ENCODE data around the gene MOK.

Gene MOK

DNA sequence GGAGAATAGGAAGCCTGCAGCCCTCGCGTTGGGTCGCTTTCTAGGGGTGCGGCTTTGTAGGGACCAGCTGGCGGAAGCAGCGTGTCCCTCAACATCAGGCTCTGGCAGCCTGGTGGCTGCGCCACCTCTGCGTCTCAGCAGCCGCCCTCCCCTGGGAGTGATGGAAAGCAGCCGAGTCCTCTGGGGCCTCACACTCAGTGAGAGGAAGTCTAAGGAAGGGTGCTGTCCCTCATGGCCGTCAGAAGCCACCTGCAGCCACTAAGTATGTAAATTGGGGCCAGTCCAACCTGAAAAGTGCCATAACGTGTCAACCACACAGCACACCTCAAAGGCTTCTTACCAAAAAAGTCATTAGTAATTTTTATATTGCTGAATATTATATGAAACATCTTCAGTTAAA is 84.9 kb downstream of the MOK start:
- no peak for DNase-seq

DNA sequence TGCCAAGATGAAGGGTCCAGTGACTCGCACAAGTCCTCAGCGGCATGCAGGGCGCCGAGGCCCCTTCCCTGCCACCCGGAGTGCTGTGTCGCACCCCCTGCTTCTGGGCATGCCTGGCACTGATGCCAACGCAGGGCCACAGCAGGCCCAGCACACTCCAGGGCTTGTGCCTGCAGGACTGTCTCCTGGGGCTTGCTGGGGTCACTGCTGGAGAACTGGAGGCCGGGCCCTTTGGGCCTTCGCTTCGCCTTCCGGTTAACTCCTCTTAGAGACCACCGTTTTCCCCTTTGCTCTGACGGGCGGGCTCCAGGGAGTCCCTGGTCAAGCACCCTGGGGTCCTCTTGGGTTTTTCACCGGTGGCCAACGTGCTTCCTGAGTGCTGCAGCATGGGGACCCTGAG is 85.6 kb downstream of the MOK start:
- DNase-seq: no peak

DNA sequence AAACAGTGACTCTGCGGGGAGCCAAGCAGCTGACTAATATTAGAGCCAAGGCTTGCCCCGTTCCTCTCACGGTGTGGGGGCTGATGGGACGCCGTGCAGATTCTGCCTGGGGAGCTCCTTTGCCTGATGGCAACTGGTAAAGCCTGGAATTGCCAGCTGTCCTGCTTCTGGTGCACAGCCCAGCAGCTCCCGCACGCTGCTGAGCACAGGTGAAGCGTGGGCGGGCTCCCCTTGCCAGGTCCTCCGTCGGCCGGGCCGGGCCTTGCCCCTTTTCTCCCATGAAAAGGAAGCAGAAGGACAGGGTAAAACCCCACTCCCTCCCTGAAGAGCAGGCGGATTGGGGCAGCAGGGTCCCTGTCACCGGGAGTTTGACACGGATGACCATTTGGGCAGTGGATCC is 86.3 kb downstream of the MOK start:
- peak in 1 of 2 donors; percentile 41 for DNase-seq

DNA sequence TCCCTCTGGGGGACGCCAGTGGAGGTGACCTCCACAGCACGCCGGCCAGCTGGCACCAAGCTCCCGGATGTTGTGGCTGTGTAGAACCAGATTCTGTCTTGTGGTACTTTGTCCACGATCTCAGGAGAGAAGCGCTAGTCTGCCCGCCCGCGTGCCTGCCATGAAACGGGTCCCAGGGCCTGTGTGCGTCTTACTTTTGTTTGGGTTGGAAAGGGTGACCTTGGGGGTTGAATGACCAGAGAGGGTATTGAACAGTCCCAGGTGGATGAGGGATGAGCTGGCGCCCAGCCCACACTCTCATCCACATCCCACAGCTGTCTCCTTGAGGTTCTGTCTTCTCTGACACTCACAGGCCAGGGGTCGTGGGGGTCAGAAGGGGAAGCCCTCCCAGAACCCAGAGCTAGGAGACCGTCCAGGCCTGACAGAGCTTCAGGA is 87.0 kb downstream of the MOK start:
- no peak for DNase-seq

DNA sequence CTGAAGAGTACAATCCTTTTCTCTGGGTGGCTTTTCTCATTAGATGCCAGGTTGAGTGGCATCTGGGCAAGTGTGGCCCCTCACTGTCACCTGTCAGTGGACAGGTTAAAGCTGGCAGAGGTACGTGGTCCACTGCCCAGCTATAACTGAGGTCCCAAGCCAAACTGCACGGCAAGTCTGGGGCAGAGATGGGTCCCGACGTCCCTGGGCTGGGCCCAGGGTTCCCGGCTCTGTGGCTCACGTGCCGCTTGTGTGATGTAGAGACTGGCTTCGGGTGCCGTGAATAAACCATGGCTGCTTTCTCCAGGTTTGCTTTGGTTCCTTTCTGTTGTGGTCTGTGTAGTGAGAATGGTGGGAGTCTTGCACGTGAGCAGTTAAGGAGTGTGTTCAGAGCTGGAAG is 87.6 kb downstream of the MOK start:
- no peak for DNase-seq

DNA sequence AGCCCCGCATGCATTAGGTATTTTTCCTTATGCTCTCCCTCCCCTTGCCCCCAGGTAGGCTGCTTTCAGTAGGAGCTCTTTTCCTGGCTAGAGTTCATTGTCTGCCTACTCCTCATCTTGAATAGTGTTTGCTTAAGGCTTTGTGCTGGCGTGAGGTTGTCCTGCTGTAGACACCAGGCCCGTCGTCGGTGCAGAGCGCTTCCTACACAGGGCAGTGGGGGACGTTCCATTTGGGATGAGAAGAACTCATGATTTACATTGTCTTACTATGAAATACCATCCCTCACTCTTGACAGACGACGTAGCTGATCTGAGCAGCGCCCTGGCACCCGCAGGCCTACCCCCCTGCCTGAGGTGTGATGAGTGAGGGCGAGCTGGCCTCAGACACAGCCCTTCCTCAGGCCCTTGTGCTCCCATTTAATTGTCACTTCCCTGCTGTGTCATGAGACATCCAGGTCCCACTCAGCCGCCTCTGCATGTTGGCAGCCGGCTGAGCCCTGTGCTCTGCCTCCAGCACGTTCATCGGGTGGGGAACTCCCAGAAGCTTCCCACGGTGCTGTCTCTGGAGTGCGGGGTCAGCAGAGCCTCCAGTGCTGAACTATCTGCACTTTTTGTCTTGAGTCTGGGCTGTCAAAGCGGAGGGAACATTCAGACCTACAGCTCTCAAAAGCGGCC is 89.3 kb downstream of the MOK start:
- DNase-seq: no peak

DNA sequence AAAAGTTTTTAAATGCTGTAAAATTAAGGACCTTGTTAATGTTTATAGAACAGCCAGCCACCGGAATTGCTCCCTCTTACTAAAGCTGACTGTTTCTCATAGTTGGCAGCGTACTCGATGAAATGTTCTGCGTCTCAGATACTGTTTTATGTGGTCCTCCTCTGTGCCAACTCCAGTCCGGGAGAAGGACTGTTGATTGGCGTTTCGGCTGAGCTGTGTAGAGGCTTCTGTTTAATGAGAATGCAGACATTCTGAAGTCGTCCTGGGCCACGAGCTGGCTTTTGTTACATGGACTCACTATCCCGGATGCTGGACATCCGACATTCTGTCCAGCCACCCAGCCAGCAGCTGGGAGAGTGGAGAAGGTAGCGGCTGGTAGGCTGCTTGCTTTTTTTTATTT is 89.9 kb downstream of the MOK start:
- DNase-seq: peak; percentile 59 to 74

DNA sequence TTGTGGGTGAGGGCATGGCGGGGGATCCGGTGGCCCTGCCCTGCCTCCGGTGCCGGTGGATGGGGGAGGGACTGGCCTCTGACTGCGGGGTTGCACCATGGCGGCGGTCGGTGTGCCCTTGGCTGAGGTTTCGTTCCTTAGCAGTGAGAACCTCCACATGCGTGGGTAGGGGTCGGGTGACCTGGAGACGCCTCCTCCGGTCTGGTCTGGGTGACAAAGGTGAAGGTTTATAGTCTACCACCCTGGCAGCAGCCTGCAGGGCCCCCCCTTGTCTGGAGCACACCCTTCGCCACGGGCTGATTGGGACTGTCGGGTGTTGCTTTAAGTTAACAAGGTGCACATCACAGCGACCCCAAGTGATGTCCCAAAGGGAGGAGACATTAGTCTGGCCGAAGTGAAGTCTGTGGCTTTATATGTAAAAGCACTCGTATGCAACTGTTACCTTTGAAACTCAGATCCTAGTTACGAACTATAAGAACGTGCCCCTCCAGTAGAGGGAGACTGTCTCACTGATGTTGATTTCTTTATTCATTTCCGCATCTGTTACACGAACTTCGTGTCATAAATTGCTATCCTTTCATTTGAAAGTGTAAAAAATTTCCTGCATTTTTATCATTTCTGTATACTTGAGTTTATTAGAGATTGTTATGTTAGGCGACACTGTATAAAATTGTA is 90.8 kb downstream of the MOK start:
- no peak for DNase-seq

DNA sequence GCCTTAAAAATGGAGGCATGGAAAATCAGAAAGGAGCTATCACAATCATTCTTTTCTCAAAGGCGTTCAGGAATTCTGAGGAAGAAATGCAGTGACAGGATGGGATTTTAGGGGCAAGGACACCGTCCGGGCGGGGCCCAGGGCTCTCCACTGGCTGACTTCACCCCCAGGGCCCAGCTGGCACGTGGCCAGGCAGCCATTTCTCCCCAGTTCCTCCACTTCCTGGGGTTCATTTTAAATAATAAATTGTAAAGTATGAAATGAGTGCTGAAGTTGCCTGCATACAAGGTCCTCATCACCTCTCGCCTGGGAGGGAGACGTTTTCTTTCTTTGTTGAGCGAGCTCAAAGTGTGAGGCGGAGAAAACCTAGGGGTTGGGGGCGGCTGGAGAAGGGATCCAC is 91.5 kb downstream of the MOK start:
- no peak for DNase-seq

DNA sequence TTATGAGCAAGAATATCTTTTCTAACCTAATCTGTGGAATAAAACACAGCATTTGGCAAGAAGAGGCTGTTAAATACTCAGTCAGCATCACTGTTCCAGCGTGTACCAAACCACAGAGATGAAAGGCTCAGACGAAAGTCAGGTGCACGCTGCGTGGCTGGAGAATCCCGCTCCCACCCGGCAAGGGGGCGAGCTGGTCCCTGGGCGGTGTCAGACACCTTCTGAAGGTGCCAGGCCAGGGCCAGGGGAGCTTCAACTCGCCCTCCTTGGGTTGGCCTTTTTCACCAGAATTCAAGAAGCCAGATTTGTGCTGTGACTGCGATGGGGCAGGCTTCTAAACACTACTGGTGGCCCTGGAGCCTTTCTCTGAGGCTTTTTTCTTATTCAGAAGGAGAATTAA is 92.1 kb downstream of the MOK start:
- DNase-seq: no peak

DNA sequence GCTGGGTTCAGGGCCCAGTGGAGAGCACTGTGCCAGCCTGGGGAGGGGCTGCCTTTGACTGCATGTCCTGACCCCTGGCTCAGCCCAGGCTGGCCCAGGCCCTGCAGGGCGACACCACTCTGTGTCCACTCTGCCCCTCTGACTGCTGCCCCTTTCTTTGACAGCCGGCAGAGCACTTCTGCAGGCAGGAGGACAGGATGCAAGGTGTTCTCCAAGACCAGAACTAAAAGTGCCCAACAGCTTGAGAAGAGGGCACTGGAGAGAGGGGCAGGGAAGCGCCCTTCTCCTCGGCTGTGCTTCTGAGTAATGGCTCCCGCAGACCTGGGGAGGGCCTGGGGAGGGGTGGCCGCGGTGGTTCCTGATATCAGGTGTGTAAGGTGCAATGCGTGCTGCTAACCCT is 92.6 kb downstream of the MOK start:
- DNase-seq: no peak

DNA sequence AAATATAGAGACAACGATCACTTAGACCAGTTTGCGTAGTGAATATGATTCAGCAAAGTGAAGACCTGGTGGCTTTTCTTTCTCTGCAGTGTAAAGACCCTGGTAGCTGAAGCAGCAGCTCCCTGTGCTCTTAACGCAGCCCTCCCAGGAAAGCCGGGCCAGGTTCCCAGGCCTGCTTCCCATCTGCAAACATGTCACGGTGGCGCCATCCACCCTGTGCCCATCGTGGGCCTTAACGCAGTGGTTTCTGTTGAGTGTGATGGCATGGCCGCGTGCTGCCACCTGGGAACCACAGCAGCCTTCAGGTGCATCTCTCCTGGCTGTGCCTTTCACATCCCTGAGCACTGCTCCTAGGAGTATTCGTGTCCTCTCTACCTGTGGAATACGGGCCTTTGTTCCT is 93.7 kb downstream of the MOK start:
- DNase-seq: no peak

DNA sequence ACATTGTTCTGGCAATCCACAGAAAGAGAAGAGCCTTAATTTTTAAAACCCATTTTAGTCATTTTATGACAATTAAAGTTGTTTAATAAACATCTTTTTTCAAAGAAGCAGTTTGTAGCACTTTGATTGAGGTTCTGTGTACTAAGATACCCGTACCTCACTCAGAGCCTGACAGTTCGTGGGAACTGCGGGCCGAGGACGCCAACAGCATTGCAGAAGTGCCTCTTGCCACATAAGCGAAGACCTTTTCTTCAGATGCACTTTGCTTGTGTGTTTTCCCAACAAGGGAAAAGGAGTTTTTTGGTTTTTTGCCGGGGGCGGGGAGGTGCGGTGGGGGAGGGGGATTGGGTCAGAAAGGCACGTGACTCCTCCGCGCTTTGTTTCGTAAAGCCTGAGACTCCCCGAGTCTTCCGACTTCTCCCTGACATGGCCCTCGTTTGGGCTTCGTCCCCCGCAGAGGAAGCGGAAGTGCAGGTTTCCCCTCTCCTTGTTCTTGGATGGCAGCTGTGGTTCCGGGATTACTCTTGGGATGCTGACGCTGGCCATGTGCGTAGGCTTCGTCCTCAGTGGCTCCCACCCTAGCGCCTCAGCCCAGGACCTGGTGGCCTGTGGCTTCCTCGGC is 94.4 kb downstream of the MOK start:
- DNase-seq: no peak

DNA sequence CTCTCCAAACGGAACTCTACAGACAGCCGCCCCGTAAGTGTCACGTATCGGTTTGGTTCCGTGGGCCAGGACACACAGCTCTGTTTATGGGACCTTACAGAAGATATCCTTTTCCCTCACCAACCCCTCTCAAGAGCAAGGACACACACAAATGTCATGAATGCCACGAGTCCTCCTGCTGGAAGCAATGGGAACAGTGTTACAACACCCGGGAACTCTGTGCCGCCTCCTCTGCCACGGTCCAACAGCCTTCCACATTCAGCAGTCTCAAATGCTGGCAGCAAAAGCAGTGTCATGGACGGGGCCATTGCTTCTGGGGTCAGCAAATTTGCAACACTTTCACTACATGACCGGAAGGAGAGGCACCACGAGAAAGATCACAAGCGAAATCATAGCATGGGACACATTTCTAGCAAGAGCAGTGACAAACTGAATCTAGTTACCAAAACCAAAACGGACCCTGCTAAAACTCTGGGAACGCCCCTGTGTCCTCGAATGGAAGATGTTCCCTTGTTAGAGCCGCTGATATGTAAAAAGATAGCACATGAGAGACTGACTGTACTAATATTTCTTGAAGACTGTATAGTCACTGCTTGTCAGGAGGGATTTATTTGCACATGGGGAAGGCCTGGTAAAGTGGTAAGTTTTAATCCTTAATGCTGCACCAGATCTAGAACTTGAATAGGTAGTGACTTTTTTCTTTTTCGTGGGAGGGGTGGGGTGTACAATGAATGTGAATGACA is 95.6 kb downstream of the MOK start:
- peak; percentile 69 to 81 for DNase-seq

DNA sequence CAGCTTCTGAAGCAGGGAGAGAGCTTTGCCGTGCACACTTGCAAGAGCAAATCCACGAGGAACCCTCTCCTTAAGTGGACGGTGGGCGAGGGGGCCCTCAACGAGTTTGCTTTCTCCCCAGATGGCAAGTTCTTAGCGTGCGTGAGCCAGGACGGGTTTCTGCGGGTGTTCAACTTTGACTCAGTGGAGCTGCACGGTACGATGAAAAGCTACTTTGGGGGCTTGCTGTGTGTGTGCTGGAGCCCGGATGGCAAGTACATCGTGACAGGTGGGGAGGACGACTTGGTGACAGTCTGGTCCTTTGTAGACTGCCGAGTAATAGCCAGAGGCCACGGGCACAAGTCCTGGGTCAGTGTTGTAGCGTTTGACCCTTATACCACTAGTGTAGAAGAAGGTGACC is 96.2 kb downstream of the MOK start:
- DNase-seq: no peak

DNA sequence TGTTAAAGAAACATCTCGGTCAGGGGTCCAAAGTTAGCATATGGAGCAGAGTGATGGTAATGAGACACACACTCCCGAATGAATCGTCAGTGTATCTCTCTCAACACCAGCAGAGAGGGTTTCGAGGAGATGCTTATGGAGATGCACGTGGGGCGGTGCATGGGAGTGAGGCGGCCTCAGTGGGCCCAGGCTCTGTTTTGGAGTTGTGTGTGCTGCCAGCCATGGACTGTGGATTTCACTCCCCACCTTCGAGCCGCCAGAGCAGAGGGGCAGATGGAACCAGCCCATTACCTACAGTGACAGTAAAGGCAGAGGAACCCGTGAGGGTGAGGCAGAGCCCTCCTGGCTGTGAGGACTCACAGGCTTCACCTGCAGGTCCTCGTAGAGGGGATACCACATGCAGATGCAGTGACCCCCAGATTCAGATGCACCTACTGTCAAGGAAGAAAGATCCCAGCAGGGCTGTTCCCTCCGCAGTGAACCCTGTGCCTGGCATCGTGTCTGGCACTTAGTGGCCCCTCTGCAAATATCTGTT is 97.1 kb downstream of the MOK start:
- DNase-seq: no peak

DNA sequence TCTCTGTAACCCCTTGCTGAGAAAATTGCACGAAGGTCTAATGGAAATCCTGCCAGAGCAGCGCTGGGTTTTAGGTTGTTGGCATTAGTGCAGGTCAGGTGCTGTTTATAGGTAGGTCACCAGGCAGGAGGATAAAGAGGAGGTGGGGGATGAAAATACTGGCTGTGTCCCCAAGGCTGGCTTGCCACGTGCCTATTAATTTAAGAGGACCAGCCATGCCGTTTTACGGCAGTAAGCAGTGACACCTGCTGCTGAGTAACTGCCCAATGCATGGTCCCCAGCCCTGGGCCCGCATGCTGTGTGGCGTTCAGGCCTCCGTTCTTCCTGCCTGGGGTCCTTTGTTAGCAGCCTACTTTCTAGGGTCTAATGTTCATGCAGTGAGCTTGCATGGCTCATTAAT is 98.0 kb downstream of the MOK start:
- no peak for DNase-seq

DNA sequence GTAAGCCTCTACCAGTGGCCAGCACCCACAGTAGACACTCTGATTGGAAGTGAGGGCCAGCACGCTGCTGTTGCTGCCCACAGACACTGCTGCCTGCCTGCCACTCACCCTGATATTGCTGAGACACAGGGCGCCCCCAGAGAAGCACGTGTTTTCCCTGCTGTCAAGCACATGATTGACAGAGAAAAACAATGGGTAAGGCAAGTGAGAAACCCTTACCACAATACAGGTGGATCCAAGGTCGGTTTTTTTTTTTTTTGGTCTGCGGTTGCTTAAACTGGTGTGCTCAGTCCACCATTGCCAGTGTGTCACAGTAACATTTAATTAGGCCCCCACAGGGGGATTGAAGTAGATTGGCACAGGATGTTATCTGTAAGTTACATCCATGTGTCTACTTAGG is 99.4 kb downstream of the MOK start:
- DNase-seq: no peak

DNA sequence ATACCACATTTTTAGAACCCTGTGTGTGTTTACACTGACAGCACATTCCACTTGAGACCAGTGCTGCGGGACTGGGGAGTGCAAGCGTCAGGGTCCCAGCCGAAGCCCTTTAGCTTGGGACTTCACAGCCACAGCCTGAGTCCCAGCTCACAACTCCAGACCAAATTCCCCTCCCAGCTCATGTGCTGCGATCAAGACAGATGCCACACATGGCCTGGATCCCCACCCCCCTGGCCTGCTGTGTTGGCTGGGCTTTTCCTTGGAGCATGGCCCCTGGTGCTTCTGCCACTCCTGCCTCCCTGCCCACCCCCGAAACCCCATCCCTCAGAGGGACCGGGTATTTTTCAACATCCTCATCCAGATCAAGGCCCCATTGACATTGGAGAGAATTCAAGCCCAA is 101.6 kb downstream of the MOK start:
- no peak for DNase-seq

DNA sequence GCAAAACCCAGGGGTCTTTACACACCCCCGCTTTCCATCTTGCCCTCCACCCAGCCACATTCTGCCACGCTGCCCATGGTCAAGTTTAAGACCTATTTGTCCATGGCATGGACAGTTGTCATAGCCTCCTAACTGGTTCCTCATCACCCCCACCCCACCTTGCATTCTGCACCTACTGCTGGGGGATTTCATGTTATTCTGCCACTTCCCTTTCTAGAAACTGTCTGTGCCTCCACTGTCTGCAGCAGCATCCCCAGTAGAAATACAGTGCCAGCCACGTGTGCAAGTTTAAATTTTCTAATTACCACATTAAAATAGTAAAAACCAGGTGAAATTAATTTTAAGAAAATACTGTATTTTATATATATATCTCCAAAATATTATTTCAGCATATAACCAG is 102.0 kb downstream of the MOK start:
- no peak for DNase-seq

DNA sequence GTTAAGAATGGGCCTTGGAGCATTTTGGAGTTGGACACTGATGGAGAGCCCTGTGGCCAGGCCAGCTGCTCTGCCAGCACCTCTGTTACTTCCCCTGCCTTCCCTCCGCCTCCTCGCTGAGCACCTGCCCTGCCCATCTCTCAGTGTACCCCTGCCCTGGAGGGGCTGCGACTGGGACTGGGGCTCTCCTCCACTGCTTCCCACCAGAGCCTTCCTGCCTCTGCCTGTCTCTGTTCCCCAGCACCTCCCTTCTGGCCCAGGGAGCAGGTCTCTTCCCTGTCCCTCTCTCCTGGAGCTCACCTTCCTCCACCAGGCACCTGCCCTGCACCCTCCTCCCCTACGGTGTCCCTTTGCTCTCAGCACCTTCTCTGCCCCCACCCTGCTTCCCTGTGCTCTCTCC is 103.2 kb downstream of the MOK start:
- no peak for DNase-seq

DNA sequence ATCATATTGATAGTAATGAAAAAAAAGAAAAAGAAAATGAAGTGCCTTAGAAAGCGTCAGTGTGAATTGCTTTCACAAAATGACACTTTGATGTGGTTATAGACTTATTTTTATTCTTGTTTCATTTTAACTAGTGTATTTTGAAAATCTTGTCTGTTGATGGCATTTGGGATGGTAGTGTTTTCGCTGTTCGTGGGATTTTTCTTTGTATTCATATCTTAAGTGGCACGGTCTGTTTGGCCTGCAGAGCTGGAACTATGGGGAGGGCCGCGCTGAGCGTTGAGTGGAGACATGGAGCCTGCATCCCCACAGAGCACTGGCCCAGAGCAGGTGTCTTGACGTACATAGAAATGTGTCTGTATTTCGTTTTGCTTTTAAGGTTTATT is 103.6 kb downstream of the MOK start:
- no peak for DNase-seq

DNA sequence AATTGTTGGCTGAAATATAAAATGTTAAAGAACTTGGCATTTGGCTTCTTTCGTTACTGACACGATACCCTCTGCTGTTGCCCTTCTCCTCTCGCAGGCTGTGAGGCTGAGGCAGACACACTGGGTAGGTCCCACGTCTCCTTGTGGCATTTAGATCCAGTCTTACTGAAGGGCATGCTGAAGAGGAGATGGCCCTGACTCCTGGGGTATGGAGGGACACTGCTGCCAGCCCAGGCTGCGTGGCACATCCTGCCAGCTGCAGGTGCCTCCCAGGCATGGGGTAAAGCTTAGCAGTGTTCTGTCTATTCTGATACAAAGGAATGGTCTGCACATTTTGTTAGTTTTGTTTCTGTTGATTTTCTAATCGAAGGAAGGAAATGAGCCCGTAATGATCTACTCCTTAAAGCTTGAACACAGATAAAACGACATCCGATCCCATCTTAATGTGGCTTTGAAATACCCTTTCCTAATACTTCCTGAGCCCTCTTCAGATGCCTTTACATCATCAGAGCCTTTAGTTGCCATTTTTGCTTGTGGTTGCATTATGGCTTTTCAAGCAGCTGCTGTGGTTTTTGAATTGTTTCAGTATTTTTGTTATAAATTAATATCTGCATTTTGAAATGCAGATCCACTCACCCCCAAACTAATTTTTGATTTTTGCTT is 104.1 kb downstream of the MOK start:
- DNase-seq: no peak
